ENCODE results near the gene ADAMTS19.

ADAMTS19 gene

GRCh38 chr5:129591508-129592160 lies 131.5 kb downstream of the ADAMTS19 start:
- Histone ChIP-seq H2AFZ (ENCODE audit: low read length) (no peak overlapping the region), H3K9ac (ENCODE audit: low read length) (no peak overlapping the region), H3K27ac (ENCODE audit: low read depth, low read length, poor library complexity, severe bottlenecking) (no peak overlapping the region), H3K9me3 (ENCODE audit: low read length) (no peaks in the 10 kb centered on the region), H3K36me3 (ENCODE audit: insufficient read depth, low read length) (no peaks in the 10 kb centered on the region), H3K27me3 (ENCODE audit: insufficient read depth, low read length) (no peaks in the 10 kb centered on the region), H4K20me1 (ENCODE audit: insufficient read depth, low read length) (no peaks in the 10 kb centered on the region), H3F3A (ENCODE audit: insufficient read depth, low read length) (no peaks in the 10 kb centered on the region), H3K79me2 (ENCODE audit: insufficient read depth, low read length) (no peaks in the 10 kb centered on the region), H3K4me2 (ENCODE audit: low read length) (no peak overlapping the region), H3K4me3 (ENCODE audit: low read depth, low read length, poor library complexity, severe bottlenecking) (no peak overlapping the region), H3K9me2 (ENCODE audit: low read depth, low read length) (no peaks in the 10 kb centered on the region), H3K4me1 (ENCODE audit: insufficient read depth, low read length, severe bottlenecking) (peaks cover 14% of the 10 kb centered on the region)
- no peak for TF ChIP-seq CTCF (IDR thresholded peaks at IDR 0.05; ENCODE audit: low read length)
- TF ChIP-seq EZH2 (IDR thresholded peaks at IDR 0.05; ENCODE audit: borderline replicate concordance, low read length): no peak

- no peaks in the 10 kb centered on the region for H3K79me2 ChIP-seq (ENCODE audit: insufficient read depth, low read length)
- no peak overlapping the region for H3K27ac ChIP-seq (ENCODE audit: low read depth, low read length, poor library complexity, severe bottlenecking)
- no peak overlapping the region for H3K9ac ChIP-seq (ENCODE audit: low read length)
- H4K20me1 ChIP-seq (ENCODE audit: insufficient read depth, low read length): no peaks in the 10 kb centered on the region
- no peaks in the 10 kb centered on the region for H3K9me2 ChIP-seq (ENCODE audit: low read depth, low read length)
- no peaks in the 10 kb centered on the region for H3K9me3 ChIP-seq (ENCODE audit: low read length)
- no peak overlapping the region for H3K4me3 ChIP-seq (ENCODE audit: low read depth, low read length, poor library complexity, severe bottlenecking)
- H3K4me2 ChIP-seq (ENCODE audit: low read length): no peak overlapping the region
- peaks cover 14% of the 10 kb centered on the region for H3K4me1 ChIP-seq (ENCODE audit: insufficient read depth, low read length, severe bottlenecking)
- H3K36me3 ChIP-seq (ENCODE audit: insufficient read depth, low read length): no peaks in the 10 kb centered on the region
- no peak for TF ChIP-seq EZH2 (IDR thresholded peaks at IDR 0.05; ENCODE audit: borderline replicate concordance, low read length)
- no peak for TF ChIP-seq CTCF (IDR thresholded peaks at IDR 0.05; ENCODE audit: low read length)
- H3K27me3 ChIP-seq (ENCODE audit: insufficient read depth, low read length): no peaks in the 10 kb centered on the region
- H2AFZ ChIP-seq (ENCODE audit: low read length): no peak overlapping the region
- no peaks in the 10 kb centered on the region for H3F3A ChIP-seq (ENCODE audit: insufficient read depth, low read length)
Observed at GRCh38 chr5:129593525-129593924, 133.4 kb downstream of the ADAMTS19 start.

GRCh38 chr5:129601576-129601975 lies 141.5 kb downstream of the ADAMTS19 start:
- Histone ChIP-seq H3K4me2 (ENCODE audit: low read length) (no peak overlapping the region), H3K9ac (ENCODE audit: low read length) (no peak overlapping the region), H3K4me1 (ENCODE audit: insufficient read depth, low read length, severe bottlenecking) (peaks cover 6% of the 10 kb centered on the region), H3K27me3 (ENCODE audit: insufficient read depth, low read length) (no peaks in the 10 kb centered on the region), H3F3A (ENCODE audit: insufficient read depth, low read length) (no peaks in the 10 kb centered on the region), H3K27ac (ENCODE audit: low read depth, low read length, poor library complexity, severe bottlenecking) (no peak overlapping the region), H3K9me3 (ENCODE audit: low read length) (no peaks in the 10 kb centered on the region), H2AFZ (ENCODE audit: low read length) (no peak overlapping the region), H3K79me2 (ENCODE audit: insufficient read depth, low read length) (no peaks in the 10 kb centered on the region), H3K4me3 (ENCODE audit: low read depth, low read length, poor library complexity, severe bottlenecking) (no peak overlapping the region), H3K9me2 (ENCODE audit: low read depth, low read length) (no peaks in the 10 kb centered on the region), H4K20me1 (ENCODE audit: insufficient read depth, low read length) (no peaks in the 10 kb centered on the region), H3K36me3 (ENCODE audit: insufficient read depth, low read length) (no peaks in the 10 kb centered on the region)
- no peak for TF ChIP-seq CTCF (IDR thresholded peaks at IDR 0.05; ENCODE audit: low read length)
- TF ChIP-seq EZH2 (IDR thresholded peaks at IDR 0.05; ENCODE audit: borderline replicate concordance, low read length): no peak

All from OCI-LY1 (cell line).